ENCODE measurements around the gene COL4A2.

DNA sequence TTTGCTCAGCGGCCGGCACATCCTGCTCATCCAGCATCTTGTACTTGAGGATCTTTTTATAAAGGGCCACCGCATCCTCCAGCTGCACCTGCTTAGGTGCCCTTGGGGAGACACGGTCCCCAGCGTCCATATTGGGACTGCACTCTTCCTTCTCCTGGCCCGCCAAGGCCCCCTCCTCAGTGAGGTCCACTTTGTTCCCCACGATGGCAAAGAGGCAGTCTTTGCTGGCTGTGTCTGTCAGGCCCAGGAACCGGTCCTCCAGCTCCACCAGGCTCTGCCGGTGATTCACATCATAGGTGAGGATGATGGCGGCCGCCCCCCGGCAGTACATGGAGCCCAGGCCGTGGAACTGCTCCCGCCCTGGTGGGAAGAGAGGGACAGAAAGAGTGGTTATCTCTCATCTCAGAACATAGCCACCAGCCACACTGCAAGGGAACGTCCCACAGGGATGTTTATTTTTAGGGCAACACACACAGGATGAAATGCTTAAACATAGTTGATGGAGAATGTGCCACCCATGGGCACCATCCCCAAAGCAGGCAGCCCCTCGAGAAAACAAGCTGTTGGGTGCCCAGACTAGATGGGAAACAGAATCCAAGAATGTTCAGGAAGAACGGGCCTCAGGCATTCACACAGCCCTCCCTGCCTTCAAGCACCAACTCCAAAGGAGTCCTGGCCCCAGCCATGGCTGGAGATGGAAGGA is 216.9 kb downstream of the COL4A2 start:
- no peak for TF ChIP-seq POLR2A (IDR thresholded peaks at IDR 0.05)
- TF ChIP-seq, protein P1, sequence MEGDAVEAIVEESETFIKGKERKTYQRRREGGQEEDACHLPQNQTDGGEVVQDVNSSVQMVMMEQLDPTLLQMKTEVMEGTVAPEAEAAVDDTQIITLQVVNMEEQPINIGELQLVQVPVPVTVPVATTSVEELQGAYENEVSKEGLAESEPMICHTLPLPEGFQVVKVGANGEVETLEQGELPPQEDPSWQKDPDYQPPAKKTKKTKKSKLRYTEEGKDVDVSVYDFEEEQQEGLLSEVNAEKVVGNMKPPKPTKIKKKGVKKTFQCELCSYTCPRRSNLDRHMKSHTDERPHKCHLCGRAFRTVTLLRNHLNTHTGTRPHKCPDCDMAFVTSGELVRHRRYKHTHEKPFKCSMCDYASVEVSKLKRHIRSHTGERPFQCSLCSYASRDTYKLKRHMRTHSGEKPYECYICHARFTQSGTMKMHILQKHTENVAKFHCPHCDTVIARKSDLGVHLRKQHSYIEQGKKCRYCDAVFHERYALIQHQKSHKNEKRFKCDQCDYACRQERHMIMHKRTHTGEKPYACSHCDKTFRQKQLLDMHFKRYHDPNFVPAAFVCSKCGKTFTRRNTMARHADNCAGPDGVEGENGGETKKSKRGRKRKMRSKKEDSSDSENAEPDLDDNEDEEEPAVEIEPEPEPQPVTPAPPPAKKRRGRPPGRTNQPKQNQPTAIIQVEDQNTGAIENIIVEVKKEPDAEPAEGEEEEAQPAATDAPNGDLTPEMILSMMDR (IDR thresholded peaks at IDR 0.05) = no peak
